Cortex of kidney (tissue), 1 donor: ENCODE results near the gene IL17B.
"Not testable (repeated sequence)": the region's sequence is repeated elsewhere in the genome, so short reads cannot be mapped to it uniquely, and the experiment has no call there.

ENCODE experiments used
- DNase-seq: peaks from one replicate; lab custom pipeline; 2025; lab: John Stamatoyannopoulos, UW

Gene IL17B

DNA sequence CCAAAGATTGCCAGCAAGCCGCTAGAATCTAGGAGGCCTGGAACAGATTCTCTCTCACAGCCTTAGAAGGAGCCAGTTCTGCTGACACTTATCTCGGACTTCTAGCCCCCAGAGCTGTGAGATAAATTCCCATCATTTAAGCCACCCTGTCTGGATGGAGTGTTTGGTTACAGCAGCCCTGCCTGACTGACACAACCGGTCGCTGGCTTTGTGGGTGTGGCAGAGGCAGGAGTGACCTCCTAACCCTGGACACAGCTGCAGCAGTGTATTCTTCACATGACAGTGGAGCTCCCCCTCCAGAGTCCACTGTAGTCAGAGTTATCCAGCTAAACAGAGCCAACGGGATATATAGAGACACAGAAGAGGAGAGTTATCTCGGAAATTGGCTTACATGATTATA lies 21.2 kb upstream of the IL17B start:
- no peak for DNase-seq

DNA sequence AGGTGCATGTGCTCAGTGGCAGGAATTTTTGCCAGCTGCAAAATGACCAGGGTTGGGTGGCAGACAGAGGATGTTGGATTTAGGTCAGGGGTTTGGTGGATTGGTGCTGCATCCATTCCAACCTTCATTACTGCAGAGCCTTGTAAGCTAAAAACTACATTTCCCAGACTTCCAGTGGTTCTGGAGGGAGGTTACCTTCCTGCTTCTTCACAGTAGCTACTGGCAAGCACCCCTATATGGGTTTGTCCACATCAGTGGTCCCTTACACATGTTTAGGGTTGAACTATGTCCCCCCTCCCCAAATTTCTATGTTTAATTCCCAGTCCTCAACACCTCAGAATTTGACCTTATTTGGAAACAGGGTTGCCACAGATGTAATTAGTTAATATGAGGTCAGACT lies 20.7 kb upstream of the IL17B start:
- DNase-seq: no peak

DNA sequence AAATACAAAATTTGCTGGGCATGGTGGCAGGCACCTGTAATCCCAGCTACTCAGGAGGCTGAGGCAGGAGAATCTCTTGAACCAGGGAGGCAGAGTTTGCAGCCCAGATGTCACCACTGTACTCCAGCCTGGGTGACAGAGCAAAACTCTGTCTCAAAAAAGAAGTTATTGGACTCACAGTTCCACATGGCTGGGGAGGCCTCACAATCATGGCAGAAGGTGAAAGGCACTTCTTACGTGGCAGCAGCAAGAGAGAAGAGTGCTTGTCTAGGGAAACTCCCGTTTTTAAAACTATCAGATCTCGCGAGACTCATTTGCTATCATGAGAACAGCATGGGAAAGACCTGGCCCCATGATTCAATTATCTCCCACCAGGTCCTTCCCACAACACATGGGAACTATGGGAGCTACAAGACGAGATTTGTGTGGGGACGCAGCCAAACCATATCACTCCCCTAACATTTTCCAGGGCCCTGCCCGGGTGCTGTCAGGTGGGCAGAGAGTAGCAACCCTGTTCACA lies 19.7 kb upstream of the IL17B start:
- not testable (repeated sequence) for DNase-seq

DNA sequence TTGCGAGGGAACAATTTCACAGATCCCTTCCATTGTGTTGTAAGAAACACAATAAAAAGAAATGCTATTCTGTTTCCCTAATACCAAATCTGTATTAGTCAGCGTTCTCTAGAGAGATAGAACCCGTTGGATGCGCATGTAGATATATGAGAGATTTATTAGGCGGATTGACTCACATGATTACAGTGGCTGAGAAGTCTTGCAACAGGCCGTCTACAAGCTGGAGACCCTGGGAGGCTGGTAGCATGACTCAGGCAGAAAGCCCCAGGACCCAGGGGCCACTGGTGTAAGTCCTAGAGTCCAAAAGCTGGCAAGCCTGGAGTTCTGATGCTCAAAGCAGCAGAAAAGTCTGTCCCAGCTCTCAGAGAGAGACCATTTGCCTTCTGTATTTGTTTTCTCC lies 18.4 kb upstream of the IL17B start:
- no peak for DNase-seq

DNA sequence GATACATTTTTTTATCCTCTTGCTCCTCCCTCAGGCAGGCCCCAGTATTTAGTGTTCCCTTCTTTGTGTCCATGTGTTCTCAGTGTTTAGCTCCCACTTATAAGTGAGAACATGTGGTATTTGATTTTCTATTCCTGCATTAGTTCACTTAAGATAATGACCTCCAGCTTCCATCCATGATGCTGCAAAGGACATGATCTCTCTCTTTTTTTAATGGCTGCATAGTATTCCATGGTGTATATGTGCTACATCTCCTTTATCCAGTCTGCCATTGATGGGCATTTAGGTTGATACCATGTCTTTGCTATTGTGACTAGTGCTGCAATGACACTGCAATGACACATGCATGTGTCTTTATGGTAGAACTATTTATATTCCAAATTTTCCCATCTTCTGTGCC lies 15.9 kb upstream of the IL17B start:
- DNase-seq: not testable (repeated sequence)

DNA sequence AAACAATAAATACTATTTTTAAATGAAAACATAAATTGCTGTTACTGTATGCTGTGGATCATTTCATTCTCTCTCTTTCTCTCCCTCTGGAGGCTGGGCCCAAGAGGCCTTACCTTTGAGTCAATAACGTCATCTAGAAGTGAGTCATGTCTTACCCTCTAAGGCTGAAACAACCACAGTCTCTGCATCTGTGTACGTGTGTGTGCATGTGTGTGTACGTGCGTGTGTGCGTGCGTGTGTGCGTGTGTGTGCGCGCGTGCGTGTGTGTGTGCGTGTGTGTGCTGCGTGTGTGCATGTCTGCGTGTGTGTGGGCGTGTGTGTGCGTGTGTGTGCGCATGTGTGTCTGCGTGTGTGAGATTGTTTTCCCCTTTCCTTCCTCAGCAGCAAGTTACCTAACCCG lies 13.6 kb upstream of the IL17B start:
- no peak for DNase-seq

DNA sequence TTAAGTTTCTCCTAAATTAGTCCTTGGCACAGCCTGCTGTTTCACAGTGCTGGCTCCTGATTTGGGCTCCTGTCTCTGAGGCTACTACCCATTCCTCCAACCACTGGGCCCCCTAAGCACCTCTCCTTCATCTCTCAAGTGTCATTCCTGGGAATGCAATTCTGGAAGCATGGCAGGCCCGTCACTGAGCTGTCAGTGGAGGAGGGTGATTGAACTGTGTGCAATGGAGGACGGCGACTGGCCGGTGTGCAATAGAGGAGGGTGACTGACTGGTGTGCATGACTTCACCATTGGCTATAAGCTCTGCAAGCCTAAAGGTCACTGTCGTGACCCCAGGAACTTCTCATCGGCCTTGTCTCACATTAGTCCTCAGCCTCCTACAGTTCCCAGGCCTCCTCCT lies 12.4 kb upstream of the IL17B start:
- DNase-seq: no peak

DNA sequence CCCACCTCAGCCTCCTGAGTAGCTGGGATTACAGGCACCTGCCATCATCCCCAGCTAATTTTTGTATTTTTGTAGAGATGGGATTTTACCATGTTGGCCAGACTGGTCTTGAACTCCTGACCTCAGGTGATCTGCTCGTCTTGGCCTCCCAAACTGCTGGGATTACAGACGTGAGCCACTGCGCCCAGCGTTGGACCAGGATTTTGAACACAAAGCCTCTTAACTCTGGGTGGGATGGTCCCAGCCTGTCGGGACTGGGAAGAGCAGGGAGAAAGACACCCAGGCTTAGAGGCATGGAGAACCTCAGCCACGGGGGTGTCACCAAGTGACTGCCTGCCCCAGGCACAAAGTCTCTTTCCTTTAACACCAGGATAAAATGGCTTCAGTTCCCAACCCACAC lies 12.0 kb upstream of the IL17B start:
- not testable (repeated sequence) for DNase-seq

DNA sequence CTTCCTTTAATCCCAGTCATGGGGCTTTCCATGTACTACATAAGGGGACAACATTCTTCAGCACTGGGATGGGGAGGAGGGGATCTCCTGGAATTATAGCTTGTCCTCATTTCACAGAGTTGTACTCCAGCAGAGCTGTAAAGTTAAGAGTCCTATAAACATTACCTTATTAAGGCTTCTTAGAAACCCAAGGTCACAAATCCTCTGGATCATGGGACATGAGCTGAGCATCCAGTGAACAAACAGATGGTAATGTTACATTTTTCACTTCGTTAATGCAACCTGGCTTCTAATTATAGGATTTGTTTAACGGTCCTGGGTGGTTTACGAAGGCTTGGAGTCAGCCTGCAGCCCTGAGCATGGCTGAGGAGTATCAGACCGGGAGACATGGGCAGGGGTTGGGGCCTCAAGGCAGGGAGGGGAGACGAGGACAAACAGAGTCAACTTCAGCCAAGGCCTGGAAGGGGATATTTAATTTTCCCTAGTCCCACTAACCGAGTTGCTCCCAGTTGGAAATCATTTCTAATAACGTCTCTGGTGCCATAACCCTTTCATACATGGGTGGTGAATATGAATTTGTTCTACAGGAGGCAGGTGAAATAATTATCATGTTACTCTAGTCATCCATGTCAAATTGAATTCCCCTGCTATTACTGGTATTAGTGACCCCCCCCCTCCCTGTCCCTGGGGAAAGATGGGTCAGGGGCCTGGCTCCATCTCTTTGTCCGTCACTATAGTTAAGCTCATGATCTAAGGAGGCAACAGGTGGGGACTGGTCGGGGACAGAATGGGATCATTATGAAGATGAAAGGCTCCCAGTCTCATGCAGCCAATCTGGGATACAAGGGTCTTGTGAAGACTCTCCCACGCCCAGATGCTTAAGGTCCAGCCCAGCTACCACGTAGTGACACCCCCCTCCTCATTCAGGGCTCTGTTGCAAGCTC lies 10.7 kb upstream of the IL17B start:
- DNase-seq: no peak

DNA sequence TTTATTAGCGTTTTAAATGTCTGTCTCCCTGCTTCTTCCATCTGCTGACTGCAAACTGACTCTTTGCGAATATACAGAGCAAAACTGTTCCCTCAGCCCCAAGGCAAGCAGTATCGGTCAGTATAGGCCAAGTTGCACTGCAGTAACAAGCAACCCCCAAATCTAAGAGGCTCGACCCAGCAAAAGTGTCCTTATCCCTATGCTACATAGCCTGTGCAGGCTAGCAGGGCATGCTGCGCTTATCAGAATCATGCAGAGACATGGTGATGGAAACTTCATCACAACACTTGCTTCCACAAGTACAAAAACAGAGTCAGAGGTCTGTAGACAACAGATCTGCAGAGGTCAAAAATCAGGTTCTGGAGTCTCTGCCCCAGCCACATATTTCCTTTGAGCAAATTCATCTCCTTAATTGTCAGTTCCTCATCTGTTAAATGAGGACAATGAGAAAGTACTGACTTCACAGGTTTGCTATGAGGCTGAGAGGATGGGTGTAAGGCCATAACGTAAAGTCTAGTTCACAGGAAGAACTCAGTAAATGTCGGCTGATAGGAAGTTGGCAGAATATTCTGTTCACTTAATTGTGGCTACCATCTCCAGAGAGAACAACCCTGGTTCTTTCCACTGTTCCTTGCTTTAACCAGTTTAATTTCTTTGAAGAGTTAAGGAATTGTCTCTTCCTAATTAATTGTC lies 9.6 kb upstream of the IL17B start:
- no peak for DNase-seq

DNA sequence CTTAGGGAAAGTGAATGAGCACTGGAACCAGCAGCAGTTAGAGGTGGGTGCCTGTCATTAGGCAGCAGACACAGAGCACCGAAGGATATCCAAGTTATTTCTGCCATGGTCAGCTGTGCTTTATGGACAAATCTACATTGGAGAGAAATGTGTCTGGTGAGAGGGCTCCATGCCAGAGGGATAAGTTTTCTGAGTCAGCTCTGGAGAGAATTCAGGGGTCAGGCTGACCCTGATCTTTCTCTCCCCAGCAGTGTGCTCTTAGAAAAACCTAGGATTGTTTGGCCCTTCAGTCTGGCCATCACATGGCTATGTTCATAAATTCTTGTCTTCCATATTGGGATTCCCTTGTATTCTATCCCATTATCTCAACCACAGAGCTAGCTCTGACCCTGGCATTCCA lies 8.9 kb upstream of the IL17B start:
- DNase-seq: no peak

DNA sequence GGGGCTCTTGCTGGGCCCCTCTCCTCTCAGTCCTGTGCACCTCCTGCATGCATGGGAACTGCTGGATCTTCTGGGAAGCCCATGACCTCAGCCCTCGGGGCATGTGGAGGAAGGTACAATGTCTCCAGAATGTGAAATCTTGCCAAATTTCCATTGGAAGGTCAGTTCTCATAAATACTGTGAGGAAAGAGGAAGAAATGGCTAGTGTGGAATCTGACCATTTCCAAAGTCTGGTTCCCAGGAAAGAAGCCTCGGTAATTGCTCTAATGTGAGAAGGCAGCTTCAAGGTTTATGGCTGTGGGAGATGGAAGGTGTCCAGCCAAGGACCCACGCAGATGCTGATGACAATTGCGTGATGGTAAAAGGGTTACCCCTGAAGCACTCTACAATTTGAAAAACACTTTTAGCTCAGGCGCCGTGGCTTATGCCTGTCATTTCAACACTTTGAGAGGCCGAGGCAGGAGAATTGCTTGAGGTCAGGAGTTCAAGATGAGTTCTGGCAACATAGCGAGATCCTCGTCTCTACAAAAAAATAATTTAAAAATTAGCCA lies 8.1 kb upstream of the IL17B start:
- DNase-seq: no peak

DNA sequence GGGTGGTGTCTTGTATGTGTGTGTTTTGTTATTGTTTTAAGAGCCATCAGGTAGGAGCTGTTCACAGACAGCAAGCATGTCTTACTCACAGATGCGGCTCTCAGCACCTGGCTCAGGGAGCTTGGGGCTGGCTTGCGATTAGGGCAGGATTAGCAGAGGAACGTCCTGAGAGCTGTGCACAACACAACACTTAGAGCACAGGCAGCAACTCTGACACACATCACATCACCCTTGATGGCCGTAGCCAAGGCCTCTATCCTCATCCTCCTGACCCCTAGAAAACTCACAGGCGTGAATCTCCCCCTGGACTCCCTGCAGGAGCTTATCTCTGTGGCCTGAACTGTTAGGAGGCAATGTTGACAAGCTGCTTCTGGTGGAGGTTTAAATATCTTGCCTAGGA lies 7.1 kb upstream of the IL17B start:
- no peak for DNase-seq

DNA sequence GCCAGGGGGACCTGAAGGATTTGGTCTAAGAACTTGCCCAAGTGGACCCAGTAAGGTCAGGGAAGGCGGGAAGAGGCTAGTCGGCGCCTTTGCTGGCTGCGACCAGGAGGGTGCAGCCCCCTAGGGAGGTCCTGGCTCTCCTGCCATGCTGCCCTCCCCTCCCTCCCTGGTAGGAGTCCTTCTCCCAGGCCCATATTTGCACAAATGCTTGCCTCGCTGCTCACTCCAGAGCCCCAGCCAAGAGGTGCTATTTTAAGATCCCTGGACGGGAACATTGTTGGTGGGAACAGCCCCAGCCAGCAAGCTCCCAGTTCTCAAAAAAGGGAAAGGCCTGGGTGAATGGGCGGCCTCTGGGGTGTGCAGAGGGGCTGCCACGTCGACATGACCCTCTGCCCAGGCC lies 4.3 kb upstream of the IL17B start:
- no peak for DNase-seq

DNA sequence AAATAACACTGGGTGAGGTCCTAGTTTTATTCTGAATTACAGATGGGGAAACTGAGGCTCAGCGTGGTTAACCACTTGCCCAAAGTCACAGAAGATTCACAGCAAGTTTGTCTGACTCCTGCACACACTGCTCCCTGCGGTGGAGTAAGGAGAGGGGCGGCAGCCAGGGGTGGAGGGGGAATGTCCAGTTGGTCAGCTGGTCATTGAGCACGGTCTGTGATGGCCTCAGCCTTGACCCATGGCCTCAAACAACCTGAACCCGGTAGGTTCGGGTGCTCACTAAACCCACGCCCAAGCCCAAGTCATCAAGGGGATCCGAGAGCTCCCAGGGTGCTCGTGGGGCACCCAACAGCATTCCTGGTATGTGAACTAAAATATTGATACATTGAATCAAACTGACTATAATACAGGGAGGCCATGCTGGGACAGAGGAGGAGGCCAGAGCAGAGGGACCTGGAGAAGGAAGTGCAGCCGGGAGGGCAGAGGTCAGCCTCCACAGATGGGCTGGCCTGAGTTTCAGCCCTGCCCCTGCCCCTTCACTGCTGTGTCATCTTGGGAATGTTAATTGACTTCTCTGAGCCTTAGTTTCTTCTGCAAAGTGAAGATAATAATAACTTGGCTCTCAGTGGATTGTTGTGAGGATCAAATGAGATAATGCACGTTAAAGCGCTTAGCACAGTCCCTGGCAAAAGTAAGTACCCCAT lies 3.6 kb upstream of the IL17B start:
- no peak for DNase-seq

DNA sequence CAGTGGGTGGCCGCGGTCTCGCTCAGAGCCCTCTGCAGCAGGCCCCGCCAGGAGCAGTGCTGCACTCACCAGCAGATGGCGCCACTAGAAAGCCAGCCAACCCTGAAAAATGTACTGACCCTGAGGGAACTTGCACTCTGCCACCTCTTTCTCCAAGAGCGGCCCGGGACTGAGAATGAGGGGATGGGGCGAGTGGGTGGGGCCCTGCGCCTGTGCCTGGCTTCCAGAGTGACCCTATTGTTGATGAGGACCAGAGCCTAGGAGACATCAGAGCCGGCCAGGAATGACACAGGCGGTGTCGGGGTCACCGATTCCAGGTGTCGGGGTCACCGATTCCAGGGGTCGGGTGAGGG lies 2.9 kb upstream of the IL17B start:
- no peak for DNase-seq

DNA sequence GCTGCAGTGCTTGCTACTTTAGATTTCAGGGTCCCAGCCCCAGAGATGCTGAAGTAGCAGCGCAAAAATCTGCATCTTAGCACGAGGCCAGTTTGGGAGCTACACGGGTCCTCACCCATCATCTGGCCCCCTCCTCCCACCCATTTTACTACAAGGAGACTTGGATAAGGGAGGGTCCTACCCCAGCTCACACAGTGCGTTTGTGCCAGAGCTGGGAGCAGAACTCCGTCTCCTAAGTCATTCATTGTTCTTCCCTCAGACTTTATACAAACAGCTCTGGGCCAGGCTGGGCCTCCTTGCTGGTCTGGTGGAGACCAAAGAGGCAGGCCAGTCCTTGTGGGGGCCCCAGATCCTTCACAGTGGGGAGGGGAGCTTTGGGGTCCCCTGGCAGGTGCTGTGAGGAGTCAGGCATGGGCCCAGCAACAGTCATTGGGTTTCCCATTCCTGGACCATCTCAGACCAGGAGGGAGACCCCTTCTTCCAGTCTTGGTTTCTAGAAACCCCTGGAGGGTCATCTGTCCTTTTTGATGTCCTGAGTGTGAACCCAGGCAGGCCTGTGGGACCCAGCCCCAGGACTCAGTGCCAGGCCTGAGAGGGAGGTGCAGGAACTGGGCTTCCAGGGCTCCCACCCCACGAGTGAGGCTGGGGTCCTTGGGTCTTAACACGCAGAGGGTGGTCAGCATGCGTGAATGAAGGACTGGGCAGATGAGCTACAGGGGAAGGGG lies 2.3 kb upstream of the IL17B start:
- DNase-seq: no peak

DNA sequence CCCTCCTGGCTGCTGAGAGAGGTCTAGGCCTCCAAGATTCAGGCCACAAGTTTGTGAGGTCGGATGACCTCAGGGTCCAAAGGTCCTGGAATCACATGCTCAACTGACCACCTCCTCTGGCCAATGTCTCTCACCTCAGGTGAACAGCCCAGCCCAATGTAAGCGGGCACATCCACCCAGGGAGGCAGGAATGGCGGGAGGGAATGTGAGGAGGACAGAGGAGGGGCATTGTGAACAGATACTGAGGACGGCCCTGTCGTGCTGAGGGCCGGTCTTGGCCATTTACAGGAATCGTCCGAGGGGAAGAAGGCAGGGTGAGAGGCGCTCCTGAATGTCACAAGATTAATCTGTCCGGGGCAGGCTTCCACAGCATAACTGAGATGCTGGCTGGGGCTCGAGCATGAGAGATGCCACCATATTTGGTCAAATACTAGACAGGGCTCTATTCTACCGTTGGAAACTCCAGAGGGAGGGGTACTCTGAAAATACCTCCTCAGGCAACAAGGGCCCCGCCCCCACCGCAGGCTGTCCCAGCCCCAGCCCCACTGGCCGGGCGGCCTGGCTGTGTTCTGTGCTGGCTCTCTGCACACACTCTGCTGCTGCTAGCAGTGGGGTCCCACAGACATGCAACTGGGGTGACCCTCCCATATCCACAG lies 1.5 kb upstream of the IL17B start:
- DNase-seq: no peak

DNA sequence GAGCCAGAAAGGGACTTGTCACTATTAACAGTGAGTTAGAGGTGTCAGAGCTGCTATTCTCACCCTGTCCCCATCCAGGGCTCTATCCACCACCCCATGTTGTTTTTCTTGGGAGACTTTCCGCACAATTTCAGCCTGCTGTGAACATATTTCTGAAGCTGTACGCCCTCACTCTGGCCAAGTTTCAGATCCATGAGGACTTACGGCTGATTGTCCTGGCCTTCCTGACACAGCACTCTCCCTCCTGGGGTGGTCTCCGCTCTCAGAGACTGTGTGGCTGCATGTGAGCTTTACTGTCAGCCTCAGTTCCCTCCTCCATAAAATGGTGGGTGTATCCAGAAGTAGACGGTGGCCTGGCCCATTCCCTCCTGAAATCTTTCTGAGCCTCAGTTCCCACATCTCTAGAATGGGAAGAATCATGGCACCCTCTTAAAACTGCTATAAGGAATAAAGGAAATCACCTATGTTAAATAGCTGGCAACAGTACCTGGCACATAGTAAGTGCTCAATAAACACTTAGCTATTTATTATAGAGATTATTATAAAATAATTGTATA lies 804 bp upstream of the IL17B start:
- DNase-seq: no peak

DNA sequence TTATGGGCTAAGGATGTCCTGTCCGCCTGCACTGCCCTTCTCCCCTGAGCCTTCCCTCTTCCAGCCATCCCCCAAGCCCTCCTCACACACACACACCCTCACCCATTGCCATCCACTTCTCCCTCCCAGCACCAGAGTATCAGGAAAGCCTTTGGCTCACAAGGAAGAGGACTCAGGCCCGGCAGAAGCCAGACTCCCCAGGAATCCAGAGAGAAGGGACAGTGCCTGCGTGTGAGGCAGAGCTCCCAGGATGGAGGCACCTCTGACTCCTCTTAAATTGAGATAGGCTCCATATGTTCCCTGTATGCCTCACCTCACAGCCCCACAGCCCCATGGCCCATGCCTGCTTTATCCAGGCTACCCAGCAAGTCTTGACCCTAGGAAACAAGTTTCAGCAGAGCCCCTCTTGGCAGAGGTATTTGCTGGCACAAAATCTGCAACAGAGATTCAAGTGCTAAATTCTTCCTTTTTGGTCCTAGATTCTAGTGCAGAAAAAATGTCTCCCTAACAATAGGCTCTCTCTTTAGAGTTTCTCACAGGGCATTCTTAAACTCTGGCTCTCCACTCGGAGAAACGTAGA lies 761 bp downstream of the IL17B start:
- no peak for DNase-seq
